ENCODE results near the gene LCNL1.

DNA sequence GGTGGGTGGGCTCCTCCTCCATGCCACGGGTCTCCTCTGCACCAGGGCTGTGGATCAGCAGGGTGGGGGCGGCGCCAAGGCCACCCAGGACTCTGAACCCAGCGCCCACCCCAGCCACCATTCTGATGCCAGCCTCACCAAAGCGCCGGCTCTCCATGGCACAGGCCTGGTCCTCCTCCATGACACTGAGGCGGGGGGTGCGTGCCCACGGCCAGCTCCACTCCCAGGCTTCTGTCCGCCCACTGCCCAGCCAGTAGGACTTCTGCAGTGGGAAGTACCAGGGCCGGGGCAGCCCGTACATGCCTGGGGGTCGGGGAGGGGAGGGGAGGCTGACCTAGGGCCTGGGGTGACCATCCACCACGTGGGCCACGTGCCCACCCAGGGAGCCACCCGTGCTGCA, 33.6 kb downstream of the LCNL1 start:
- TF ChIP-seq CTCF (IDR thresholded peaks at IDR 0.05) (no peak), EZH2 (IDR thresholded peaks at IDR 0.05; ENCODE audit: borderline replicate concordance, insufficient read depth, low read depth, low read length, poor library complexity, severe bottlenecking) (no peak)
